ENCODE results near the gene XXYLT1. TPM values are rescaled to one million over a fixed set of nuclear protein-coding genes. Genes with fewer than 3 reads are reported as not detected.
A peak's percentile ranks its signal among the peaks of the same experiment; 100 is the strongest.

The XXYLT1 gene
- total RNA-seq, 1 donor = 21.0 TPM

GRCh38 chr3:195081242-195081963 is 189.6 kb downstream of the XXYLT1 start:
- no peak for TF ChIP-seq CTCF (IDR thresholded peaks at IDR 0.05; ENCODE audit: insufficient read depth, low read length)
- peak; percentile 62 for DNase-seq (ENCODE audit: low read depth)

GRCh38 chr3:195080571-195081151 is 190.3 kb downstream of the XXYLT1 start:
- H3K4me3 ChIP-seq (ENCODE audit: low read depth, low read length) = no peak overlapping the region
- no peak for DNase-seq (ENCODE audit: low read depth)
- no peak for TF ChIP-seq CTCF (IDR thresholded peaks at IDR 0.05; ENCODE audit: insufficient read depth, low read length)

More at GRCh38 chr3:195081242-195081963, 189.6 kb downstream of the XXYLT1 start:
- no peak overlapping the region for H3K4me3 ChIP-seq (ENCODE audit: low read depth, low read length)

GRCh38 chr3:195080125-195080524 is 190.8 kb downstream of the XXYLT1 start:
- no peak for TF ChIP-seq CTCF (IDR thresholded peaks at IDR 0.05; ENCODE audit: insufficient read depth, low read length)
- no peak for DNase-seq (ENCODE audit: low read depth)
- no peak overlapping the region for H3K4me3 ChIP-seq (ENCODE audit: low read depth, low read length)

- H3K4me3 ChIP-seq (ENCODE audit: low read depth, low read length) = no peak overlapping the region
- no peak for DNase-seq (ENCODE audit: low read depth)
- no peak for TF ChIP-seq CTCF (IDR thresholded peaks at IDR 0.05; ENCODE audit: insufficient read depth, low read length)
Measured at GRCh38 chr3:195079636-195080035, 191.3 kb downstream of the XXYLT1 start.

GRCh38 chr3:195078891-195079440 is 192.0 kb downstream of the XXYLT1 start:
- no peak for TF ChIP-seq CTCF (IDR thresholded peaks at IDR 0.05; ENCODE audit: insufficient read depth, low read length)
- H3K4me3 ChIP-seq (ENCODE audit: low read depth, low read length) = no peak overlapping the region
- no peak for DNase-seq (ENCODE audit: low read depth)

GRCh38 chr3:195077611-195078540 is 193.1 kb downstream of the XXYLT1 start:
- no peak overlapping the region for H3K4me3 ChIP-seq (ENCODE audit: low read depth, low read length)
- no peak for TF ChIP-seq CTCF (IDR thresholded peaks at IDR 0.05; ENCODE audit: insufficient read depth, low read length)
- no peak for DNase-seq (ENCODE audit: low read depth)
